ENCODE results near the gene TBC1D9B.

The TBC1D9B gene

DNA sequence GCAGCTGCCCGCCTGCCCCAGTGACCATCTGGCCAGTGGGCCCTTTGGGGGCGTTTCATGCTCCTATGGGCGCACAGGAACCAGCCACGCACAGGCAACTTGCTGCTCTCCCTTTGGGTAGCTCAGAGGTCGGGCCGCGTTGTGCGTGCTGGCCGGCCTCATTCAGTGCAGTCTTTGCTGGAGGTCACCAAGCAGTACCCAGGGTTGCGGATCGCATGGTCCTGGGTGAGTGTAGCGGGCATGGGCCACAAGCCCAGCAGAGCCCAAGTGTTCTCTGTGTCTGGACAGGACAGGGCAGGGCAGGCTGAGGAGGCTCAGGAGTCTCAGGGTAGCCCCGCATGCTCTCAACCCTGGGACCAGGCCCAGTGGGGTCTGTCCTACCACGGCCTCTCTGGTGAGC lies 39.2 kb downstream of the TBC1D9B start:
- no peak for DNase-seq

GRCh38 chr5:179867476-179867875 lies 40.2 kb downstream of the TBC1D9B start:
- no peak for DNase-seq

GRCh38 chr5:179867079-179867465 lies 40.6 kb downstream of the TBC1D9B start:
- no peak for DNase-seq

DNA sequence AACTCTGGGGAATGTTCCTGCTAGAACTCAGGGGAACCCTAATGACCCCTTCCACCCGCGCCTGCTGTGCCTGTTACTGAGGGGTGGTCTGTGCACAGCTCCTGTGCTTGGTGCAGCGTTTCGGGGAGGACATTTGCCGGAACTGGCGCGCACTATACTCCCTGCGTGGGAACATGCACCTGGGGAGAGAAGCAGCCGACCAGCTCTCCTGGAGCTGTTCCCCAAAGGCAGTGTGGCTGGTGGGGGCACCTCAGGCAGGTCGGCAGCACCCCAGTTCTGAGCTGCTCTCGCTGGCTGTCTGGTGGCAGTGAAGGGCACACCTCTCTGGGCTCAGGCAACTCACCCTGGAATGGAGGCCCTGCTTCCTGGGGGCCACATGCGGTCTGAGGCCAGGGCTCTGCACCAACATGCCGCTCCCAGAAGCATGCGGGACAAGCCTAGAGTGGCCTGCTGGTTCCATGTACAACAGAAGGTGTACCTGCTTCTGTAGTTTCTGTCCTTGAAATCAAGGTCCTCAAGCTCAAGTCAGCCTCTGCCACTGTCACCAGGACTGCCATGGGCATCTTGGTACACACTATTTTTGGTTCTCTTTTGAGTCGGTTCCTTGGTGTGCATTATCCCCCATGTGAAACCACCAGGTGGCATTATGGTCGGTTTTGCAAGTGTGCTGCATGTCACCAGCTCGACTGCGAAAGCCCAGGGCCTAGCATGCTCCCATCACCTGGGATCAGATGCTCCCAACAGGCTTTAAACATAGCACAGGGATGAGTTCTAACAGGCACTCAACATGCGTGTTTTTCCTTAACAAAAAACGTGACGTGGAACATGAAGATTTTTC lies 41.2 kb downstream of the TBC1D9B start:
- no peak for DNase-seq

DNA sequence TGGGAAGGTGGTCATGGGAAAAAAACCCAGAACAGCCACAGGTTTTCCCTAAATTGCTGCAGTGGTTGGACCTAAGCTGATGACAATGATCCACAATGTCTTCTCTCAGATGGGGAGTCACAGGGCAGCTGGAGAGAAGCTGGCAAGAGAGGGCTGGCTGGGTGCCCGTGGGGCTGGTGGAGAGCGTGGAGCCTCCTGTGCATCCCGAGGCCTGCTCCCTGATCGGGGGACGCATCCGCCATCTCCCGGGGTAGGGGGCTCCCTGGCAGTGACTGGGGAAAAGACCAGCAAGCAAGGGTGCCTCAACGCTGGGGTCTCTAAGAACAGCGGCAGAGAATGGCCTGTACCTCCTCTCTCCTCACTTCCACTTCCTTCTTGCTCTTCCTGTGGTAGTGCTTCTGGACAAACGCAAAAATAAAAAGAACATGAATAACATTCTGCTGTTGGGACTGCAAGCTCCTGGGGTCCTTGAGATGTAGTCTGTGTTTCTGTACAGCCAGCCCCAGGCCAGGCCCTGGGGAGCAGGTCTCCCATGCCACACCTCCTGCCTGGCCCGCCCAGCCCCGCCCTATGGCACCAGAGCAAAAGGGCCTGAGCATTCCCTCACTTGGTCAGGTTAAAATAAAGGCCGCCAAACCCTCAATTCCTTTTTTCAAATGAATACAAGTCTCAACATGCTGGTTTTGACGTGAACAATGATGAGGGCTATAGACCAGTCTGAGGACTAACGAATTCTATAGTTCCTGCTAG lies 42.0 kb downstream of the TBC1D9B start:
- DNase-seq: no peak

DNA sequence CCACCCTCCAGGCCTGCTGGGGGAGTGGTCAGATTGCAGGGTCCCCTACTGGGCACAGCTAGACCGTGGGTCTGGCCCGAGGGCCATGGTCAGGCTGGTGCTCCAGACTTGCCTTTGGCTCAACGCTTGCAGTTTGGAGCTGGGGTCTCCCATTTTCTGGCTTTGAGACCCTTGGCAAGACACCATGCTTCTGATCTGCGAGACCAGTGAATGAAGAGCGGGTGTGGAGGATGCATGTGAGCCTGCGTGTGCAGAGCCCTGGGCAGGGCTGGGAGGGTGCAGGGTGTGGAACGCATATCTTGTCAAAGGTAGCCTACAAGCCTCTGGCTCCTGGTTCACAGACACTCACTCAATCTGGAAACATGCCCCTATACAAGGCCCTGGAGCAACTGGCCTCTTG lies 43.0 kb downstream of the TBC1D9B start:
- DNase-seq: no peak

- no peak for DNase-seq
Observed at GRCh38 chr5:179863449-179864085, 44.1 kb downstream of the TBC1D9B start.

DNA sequence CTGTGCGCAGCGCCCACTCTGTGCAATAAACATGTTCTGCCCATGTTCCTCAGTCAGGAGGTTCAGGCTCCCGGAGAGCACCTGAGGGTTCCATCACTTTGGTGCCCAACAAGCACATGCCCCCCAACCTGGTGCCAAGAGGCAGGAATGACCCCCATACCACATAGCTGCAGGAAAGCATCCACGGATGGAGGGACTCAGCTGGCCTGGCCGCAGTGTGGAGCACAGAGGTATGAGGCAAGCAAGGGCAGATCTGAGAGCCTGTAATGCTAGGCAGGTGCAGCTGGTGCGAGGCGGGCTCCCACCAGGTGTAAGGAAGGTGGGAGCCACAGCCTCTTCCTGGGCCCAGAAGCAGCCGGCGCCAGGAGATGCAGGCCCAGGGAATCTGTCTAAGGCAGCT lies 44.8 kb downstream of the TBC1D9B start:
- no peak for DNase-seq

DNA sequence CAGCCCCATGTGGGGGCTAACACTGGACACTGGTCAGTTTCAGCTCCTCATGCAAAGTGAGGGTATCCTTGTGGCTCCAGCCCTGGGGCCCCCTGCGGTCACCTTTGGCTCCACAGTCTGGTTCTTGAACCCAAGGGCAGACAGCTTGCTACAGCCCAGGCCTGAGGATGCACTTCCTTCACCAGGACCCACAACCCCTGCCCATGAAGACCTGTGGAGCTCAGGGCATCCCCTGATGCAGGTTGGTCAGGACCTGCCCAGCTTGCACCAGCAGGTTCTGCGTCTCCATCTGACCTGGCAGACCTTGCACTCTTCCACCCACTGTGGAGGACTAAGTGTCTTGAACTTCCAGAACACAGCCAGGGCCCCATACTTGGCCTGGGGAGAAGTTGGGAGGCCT lies 45.4 kb downstream of the TBC1D9B start:
- no peak for DNase-seq

DNA sequence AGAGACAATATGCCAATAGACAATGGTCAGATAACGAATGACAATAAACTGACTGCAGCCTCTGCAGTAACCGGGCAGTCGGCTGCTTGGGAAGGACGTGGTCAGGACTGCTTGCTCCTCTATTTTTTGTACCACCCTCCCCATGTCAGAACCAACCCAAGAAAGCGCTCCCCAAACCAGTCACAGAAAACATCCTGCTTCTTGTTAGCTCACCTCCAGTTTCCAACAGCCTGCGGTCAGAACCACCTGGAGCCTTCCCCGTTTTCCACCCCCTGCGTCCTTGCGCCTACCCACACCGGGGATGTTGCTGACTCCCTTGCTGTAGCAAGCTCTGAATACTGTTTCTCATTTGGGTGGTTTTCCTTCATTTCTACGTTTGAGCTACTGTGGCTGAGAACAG lies 47.4 kb downstream of the TBC1D9B start:
- DNase-seq: no peak

DNA sequence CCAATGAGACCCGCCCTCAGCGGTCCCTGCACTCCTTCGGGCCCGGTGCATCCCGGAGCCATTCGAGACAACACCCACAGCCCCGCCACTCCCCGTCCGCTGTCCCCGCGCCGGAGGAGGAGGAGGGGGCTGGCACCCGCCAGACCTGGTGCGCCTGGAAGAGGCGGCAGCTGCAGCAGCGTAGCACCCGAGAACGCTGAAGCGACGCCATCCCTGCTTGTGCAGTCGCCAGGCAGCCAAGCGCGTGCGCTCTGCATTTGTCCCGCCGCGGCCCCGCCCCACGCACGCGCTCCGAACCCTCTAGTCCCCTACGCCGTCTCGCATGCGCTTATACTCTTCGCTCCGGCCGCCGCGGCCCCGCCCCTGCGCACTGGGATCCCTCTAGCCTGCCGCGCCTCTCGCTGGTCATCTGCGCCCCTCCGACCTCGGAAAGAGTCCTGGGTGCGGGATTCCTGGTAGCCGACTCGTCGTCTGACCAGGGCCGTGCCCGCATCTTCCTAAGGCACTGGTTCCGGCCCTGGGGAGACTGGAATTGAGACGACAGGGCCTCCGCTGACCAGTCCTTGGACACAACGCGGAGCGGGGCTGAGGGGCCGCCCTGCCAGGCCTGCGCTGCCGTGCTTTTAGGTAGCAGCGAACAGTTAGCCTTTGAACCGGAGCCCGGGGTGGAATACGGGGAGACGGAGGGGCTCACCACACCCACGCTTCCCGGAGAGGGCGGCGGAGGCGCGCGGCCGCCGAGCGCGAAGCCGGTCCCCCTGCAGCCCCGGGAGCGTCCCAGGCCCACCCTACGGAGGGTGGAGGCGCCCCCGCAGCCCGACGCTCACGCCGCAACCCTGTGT lies 48.9 kb downstream of the TBC1D9B start, which contains the start of gene MRNIP:
Gene MRNIP, minus strand, starts transcription at position 232 of the 842 bp plus-strand sequence. Its CDS starts 21 bp downstream, at position 211.
- DNase-seq: peak; percentile 97

DNA sequence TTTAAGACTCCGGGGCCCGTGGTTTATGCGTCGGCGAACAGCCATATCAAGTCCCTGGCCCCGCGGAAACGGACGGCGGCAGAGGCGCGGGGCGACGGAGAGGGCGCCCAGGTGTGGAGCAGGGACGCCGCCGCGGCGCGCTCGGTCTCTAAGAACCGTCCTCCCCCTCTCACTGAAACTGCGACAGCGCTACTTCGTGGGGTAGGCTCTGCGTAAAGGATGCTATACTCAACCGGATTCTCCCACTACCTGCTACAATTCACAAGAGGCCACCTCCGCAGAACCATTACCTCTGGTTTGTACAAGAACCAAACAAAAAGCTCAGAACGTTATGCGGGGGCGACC lies 49.5 kb downstream of the TBC1D9B start:
- peak; percentile 50 for DNase-seq

- DNase-seq: no peak
Observed at GRCh38 chr5:179854356-179854755, 53.3 kb downstream of the TBC1D9B start.

GRCh38 chr5:179852993-179853547 lies 54.6 kb downstream of the TBC1D9B start:
- DNase-seq: no peak

DNA sequence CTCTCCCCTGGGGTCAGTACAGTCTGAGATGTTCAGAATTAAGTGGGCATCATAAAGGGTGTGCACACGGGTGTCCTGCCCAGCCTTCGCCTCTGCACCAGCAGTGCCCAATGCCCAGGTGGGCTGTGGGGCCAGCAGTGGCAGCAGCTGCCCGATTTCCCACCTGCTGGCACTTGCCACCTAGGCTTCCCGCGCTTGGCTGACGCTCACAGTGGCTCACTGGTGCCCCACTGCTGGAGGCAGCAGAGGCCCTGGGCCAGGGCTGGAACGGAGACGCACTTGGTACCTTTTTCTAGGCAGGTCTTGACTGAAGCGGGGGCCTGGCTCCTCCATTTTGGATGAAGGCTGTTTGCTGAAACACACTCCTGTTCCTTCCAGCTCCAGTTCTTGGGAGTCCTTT lies 66.1 kb downstream of the TBC1D9B start:
- DNase-seq: no peak

GRCh38 chr5:179840766-179841165 lies 66.9 kb downstream of the TBC1D9B start:
- no peak for DNase-seq

GRCh38 chr5:179840321-179840720 lies 67.4 kb downstream of the TBC1D9B start:
- DNase-seq: no peak

GRCh38 chr5:179839328-179840256 lies 68.1 kb downstream of the TBC1D9B start:
- no peak for DNase-seq

DNA sequence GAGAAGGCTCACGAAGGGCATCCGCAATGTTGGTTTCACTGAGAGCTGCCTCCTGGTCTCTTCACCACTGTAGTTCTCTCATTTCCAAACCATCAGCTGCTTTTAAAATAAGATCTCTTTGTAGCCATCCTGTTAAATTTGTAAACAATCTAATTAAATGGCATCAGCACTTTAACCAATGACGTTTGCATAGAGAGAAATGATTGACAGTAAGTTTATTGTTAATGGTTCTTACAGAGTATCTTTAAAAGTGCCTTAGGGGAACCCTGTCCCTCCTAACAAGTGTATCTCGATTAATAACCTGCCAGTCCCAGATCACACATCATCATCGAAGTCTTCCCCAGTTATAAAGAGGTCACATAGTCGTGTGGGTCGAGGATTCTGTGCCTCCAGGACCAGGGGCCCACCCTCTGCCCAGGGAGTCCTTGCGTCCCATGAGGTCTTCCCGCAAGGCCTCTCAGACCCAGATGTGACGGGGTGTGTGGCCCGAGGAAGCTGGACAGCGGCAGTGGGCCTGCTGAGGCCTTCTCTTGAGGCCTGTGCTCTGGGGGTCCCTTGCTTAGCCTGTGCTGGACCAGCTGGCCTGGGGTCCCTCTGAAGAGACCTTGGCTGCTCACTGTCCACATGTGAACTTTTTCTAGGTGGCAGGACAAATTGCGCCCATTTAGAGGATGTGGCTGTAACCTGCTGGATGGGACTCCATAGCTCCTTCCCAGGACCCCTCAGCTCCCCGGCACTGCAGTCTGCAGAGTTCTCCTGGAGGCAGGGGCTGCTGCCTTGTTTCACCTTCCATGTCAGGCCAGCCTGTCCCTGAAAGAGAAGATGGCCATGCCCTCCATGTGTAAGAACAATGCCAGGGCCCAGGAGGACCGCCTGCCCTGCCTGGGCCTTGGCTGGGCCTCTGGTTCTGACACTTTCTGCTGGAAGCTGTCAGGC lies 70.4 kb downstream of the TBC1D9B start:
- no peak for DNase-seq

Data from NCI-H82 (cell line).